SW480 (cell line): ENCODE results near the gene ADGRV1.

Experiments
- DNase-seq: peaks from one replicate; pipeline ENCODE4 v3.0.0-alpha.2; 2016; ENCODE audit warnings: low spot score

ADGRV1 gene

DNA sequence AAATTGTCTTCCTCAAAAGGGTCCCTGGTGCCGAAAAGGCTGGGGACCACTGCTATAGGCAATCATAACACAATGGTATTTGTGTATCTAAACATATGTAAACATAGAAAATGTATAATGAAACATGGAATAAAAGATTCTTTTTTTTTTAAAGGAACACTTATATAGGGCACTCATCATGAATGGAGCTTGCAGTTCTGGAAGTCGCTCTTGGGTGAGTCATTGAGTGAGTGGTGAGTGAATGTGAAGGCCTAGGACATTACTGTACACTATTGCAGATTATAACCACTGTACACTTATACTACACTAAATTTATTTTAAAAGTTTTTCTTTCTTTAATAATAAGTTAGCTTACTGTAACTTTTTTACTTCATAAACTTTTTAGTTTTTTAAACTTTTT, 648.1 kb downstream of the ADGRV1 start:
- DNase-seq, result no peak

DNA sequence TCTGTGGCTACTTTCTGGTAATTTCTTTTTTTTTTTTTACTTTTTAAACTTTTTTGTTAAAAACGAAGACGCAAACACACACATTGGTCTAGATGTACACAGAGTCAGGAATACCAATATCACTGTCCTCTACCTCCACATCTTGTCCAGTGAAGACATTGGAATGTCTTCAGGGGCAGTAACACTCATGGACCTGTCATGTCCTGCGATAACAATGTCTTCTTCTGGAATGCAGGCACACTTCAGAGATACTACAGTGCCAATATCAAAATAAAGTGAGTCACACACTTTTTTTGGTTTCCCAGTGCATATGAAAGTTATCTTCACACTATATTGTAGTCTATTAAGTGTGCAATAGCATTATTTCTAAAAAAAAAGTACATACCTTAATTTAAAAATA, 648.7 kb downstream of the ADGRV1 start:
- no peak for DNase-seq

DNA sequence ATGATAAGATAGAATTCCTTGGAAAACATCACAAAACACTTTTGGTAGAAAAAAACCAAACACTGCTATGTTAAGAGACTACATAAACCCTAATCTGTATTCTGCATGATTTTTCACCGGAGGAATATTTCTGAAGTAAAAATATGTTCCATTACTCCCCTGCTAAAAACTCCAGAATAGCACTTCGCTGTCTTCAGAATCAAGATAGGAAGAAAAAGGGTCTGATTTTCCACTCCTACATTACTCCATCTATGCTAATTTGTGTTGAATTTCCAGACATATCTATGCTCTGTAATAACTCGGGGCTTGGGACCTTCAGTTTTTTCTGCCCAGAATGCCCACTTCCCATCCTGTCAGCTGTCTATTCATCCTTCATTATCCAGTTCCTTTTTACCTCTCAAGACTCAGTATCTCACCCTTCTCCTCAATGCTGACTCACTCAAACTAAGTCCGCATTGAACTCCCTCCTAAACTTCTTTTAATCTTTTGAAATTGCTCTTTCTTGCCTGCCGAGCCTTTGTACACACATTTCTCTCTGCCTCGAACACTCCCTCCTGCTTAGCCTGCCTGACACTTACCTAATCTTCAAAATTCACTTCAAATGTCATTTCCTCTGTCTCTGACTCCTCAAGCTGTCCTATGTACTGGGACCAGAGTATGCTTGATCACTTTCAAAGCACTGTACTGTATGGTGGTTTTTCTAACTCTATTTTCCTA, 653.6 kb downstream of the ADGRV1 start:
- no peak for DNase-seq

DNA sequence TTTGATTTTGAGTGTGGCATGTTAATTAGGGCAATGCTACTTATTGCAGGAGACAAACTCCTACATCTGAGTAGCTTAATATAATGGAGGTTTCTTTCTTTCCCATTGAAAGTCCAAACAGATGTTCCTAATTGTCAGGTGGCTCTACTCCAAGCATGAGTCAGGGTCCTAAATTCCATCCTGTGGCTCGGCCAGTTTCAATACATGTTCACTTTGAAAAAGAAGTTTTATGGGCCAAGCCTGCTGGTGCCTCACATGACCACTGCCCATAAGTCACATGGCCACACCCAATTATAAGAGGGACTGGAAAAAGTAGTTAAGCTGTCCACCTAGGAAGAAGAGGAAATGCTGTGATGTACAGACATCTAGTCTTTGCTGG, 654.1 kb downstream of the ADGRV1 start:
- peak; percentile 39 for DNase-seq
